HG02938 (cell line): ENCODE results near the gene COL18A1.
"Not testable (repeated sequence)": the region's sequence is repeated elsewhere in the genome, so short reads cannot be mapped to it uniquely, and the experiment has no call there.

ENCODE experiments used
- ATAC-seq: cut with Tn5 transposase; IDR thresholded peaks from one replicate; pipeline ENCODE4 v1.9.1; 2021; ENCODE audit warnings: mild to moderate bottlenecking, moderate library complexity; ENCODE audit not compliant: unreplicated experiment

COL18A1 gene

GRCh38 chr21:45438391-45439145 lies 33.6 kb downstream of the COL18A1 start:
- no peak for ATAC-seq

GRCh38 chr21:45439161-45439872 lies 34.4 kb downstream of the COL18A1 start:
- ATAC-seq: no peak

- ATAC-seq: no peak
Measured at GRCh38 chr21:45439901-45440461, 35.0 kb downstream of the COL18A1 start.

GRCh38 chr21:45440736-45441350 lies 35.9 kb downstream of the COL18A1 start:
- no peak for ATAC-seq

GRCh38 chr21:45441431-45442255 lies 36.7 kb downstream of the COL18A1 start:
- no peak for ATAC-seq

GRCh38 chr21:45442276-45442675 lies 37.3 kb downstream of the COL18A1 start:
- ATAC-seq: no peak

GRCh38 chr21:45442686-45443594 lies 38.0 kb downstream of the COL18A1 start:
- not testable (repeated sequence) for ATAC-seq

GRCh38 chr21:45443595-45444181 lies 38.7 kb downstream of the COL18A1 start:
- ATAC-seq: no peak

GRCh38 chr21:45444385-45444784 lies 39.4 kb downstream of the COL18A1 start:
- ATAC-seq: no peak

GRCh38 chr21:45445369-45445768 lies 40.4 kb downstream of the COL18A1 start:
- ATAC-seq: no peak

GRCh38 chr21:45447821-45448220 lies 42.9 kb downstream of the COL18A1 start:
- no peak for ATAC-seq

GRCh38 chr21:45448283-45448809 lies 43.4 kb downstream of the COL18A1 start:
- no peak for ATAC-seq

GRCh38 chr21:45448810-45449657 lies 44.1 kb downstream of the COL18A1 start:
- ATAC-seq: no peak

- ATAC-seq: no peak
Measured at GRCh38 chr21:45449658-45450422, 44.9 kb downstream of the COL18A1 start.

GRCh38 chr21:45450423-45451090 lies 45.6 kb downstream of the COL18A1 start:
- ATAC-seq: no peak

- ATAC-seq: no peak
Measured at GRCh38 chr21:45451091-45451740, 46.3 kb downstream of the COL18A1 start.
